ENCODE measurements around the gene PTPRU.
A peak's percentile ranks its signal among the peaks of the same experiment; 100 is the strongest.

Gene PTPRU

GRCh38 chr1:29235955-29236711, at the start of gene PTPRU:
TSS of gene PTPRU (plus strand) at chr1:29236522. CDS start at chr1:29236645, 123 bp downstream.
- DNase-seq = peak; percentile 87

GRCh38 chr1:29186707-29187106, 49.6 kb upstream of the PTPRU start:
- DNase-seq = no peak

- no peak for DNase-seq
Observed at GRCh38 chr1:29190718-29191117, 45.6 kb upstream of the PTPRU start.

- DNase-seq = no peak
Observed at GRCh38 chr1:29193879-29194455, 42.4 kb upstream of the PTPRU start.

- DNase-seq = no peak
Observed at GRCh38 chr1:29195881-29196291, 40.4 kb upstream of the PTPRU start.

GRCh38 chr1:29196863-29197589, 39.3 kb upstream of the PTPRU start:
- no peak for DNase-seq

GRCh38 chr1:29197590-29197924, 38.8 kb upstream of the PTPRU start:
- DNase-seq = peak; percentile 65

- no peak for DNase-seq
Observed at GRCh38 chr1:29197993-29198392, 38.3 kb upstream of the PTPRU start.

- no peak for DNase-seq
Observed at GRCh38 chr1:29200906-29201594, 35.3 kb upstream of the PTPRU start.

GRCh38 chr1:29201595-29202051, 34.7 kb upstream of the PTPRU start:
- no peak for DNase-seq

GRCh38 chr1:29202053-29202452, 34.3 kb upstream of the PTPRU start:
- DNase-seq = no peak

GRCh38 chr1:29202584-29203340, 33.6 kb upstream of the PTPRU start:
- peak; percentile 99 for DNase-seq

- DNase-seq = no peak
Observed at GRCh38 chr1:29208442-29208841, 27.9 kb upstream of the PTPRU start.

GRCh38 chr1:29209173-29209572, 27.1 kb upstream of the PTPRU start:
- DNase-seq = peak; percentile 85

GRCh38 chr1:29210278-29211085, 25.8 kb upstream of the PTPRU start:
- DNase-seq = peak; percentile 99

- peak; percentile 97 for DNase-seq
Observed at GRCh38 chr1:29211086-29212030, 25.0 kb upstream of the PTPRU start.

GRCh38 chr1:29213055-29213454, 23.3 kb upstream of the PTPRU start:
- DNase-seq = peak; percentile 45

GRCh38 chr1:29217633-29218032, 18.7 kb upstream of the PTPRU start:
- no peak for DNase-seq

GRCh38 chr1:29218223-29218622, 18.1 kb upstream of the PTPRU start:
- DNase-seq = no peak

- DNase-seq = no peak
Observed at GRCh38 chr1:29221296-29221695, 15.0 kb upstream of the PTPRU start.
